ENCODE results near the gene TCF3.

The TCF3 gene

GRCh38 chr19:1612114-1613086 lies 40.0 kb downstream of the TCF3 start:
- no peak for DNase-seq (ENCODE audit: low read depth)
- TF ChIP-seq CTCF (conservative IDR thresholded peaks at IDR 0.05; ENCODE audit: low read length): no peak
- H3K4me3 ChIP-seq (ENCODE audit: low read length): no peak overlapping the region

- no peak for DNase-seq (ENCODE audit: low read depth)
- TF ChIP-seq CTCF (conservative IDR thresholded peaks at IDR 0.05; ENCODE audit: low read length): no peak
- no peak overlapping the region for H3K4me3 ChIP-seq (ENCODE audit: low read length)
These were observed 41.1 kb downstream of the TCF3 start for GRCh38 chr19:1611353-1611752.

GRCh38 chr19:1610579-1610978 lies 41.8 kb downstream of the TCF3 start:
- TF ChIP-seq CTCF (conservative IDR thresholded peaks at IDR 0.05; ENCODE audit: low read length): no peak
- no peak for DNase-seq (ENCODE audit: low read depth)
- H3K4me3 ChIP-seq (ENCODE audit: low read length): no peak overlapping the region

GRCh38 chr19:1609680-1610474 lies 42.5 kb downstream of the TCF3 start:
- TF ChIP-seq CTCF (conservative IDR thresholded peaks at IDR 0.05; ENCODE audit: low read length): no peak
- H3K4me3 ChIP-seq (ENCODE audit: low read length): no peak overlapping the region
- DNase-seq (ENCODE audit: low read depth): no peak

GRCh38 chr19:1609103-1609396 lies 43.4 kb downstream of the TCF3 start:
- no peak overlapping the region for H3K4me3 ChIP-seq (ENCODE audit: low read length)
- TF ChIP-seq CTCF (conservative IDR thresholded peaks at IDR 0.05; ENCODE audit: low read length): no peak
- no peak for DNase-seq (ENCODE audit: low read depth)

- TF ChIP-seq CTCF (conservative IDR thresholded peaks at IDR 0.05; ENCODE audit: low read length): no peak
- no peak for DNase-seq (ENCODE audit: low read depth)
- no peak overlapping the region for H3K4me3 ChIP-seq (ENCODE audit: low read length)
These were observed 43.9 kb downstream of the TCF3 start for GRCh38 chr19:1608359-1609102.

Measured in AG10803 (cell line).